GM12891 (cell line): ENCODE measurements around the gene PSMB7.

ENCODE experiments used
- DNase-seq: peaks from one replicate; pipeline ENCODE4 v3.0.0; 2011; ENCODE audit warnings: low spot score; ENCODE audit not compliant: insufficient read length
- FAIRE-seq: peaks from 2 replicates; lab custom pipeline; 2011; peaks lifted over from hg19 to GRCh38; lab: Jason Lieb, UNC
- PAX5 ChIP-seq: IDR thresholded peaks from 2 replicates; pipeline ENCODE4 v1.6.1; 2011; ENCODE audit warnings: low read length, moderate library complexity, mild to moderate bottlenecking; ENCODE audit not compliant: insufficient read depth, severe bottlenecking
- POLR2A ChIP-seq: IDR thresholded peaks from 2 replicates; pipeline ENCODE4 v1.6.1; 2011; ENCODE audit warnings: low read depth, low read length, control low read depth
- POLR2AphosphoS5 ChIP-seq: IDR thresholded peaks from 2 replicates; pipeline ENCODE4 v1.6.1; 2011; ENCODE audit warnings: low read depth, low read length, control low read depth
- POU2F2 ChIP-seq: IDR thresholded peaks from 2 replicates; pipeline ENCODE4 v1.6.1; 2011; ENCODE audit warnings: low read depth, mild to moderate bottlenecking, control low read depth, low read length, moderate library complexity
- SPI1 ChIP-seq: IDR thresholded peaks from 2 replicates; pipeline ENCODE4 v1.6.1; 2011; ENCODE audit warnings: low read depth, low read length, control low read depth
- TAF1 ChIP-seq: IDR thresholded peaks from 2 replicates; pipeline ENCODE4 v1.6.1; 2011; ENCODE audit warnings: low read depth, low read length, control low read depth

Gene PSMB7

GRCh38 chr9:124390794-124391658 lies 24.2 kb downstream of the PSMB7 start:
- TF ChIP-seq POU2F2: no peak
- no peak for TF ChIP-seq SPI1
- TF ChIP-seq POLR2A: no peak
- no peak for TF ChIP-seq POLR2AphosphoS5
- no peak for TF ChIP-seq TAF1
- no peak for TF ChIP-seq PAX5
- DNase-seq: no peak
- FAIRE-seq: no peak

- DNase-seq: no peak
- FAIRE-seq: no peak
- TF ChIP-seq POU2F2 (no peak), POLR2AphosphoS5 (no peak), SPI1 (no peak), PAX5 (no peak), TAF1 (no peak), POLR2A (no peak)
Measured at GRCh38 chr9:124389146-124389939, 25.9 kb downstream of the PSMB7 start.

- TF ChIP-seq POLR2A: no peak
- no peak for TF ChIP-seq TAF1
- no peak for TF ChIP-seq POU2F2
- TF ChIP-seq PAX5: no peak
- no peak for TF ChIP-seq SPI1
- no peak for TF ChIP-seq POLR2AphosphoS5
- FAIRE-seq: no peak
- DNase-seq: no peak
Measured at GRCh38 chr9:124388275-124389048, 26.8 kb downstream of the PSMB7 start.

- DNase-seq (no peak), FAIRE-seq (no peak)
- TF ChIP-seq SPI1: no peak
- no peak for TF ChIP-seq POLR2A
- TF ChIP-seq TAF1: no peak
- no peak for TF ChIP-seq PAX5
- no peak for TF ChIP-seq POLR2AphosphoS5
- TF ChIP-seq POU2F2: no peak
Measured at GRCh38 chr9:124386201-124386600, 29.0 kb downstream of the PSMB7 start.

- TF ChIP-seq SPI1 (no peak), POLR2AphosphoS5 (no peak), PAX5 (no peak), POLR2A (no peak), TAF1 (no peak), POU2F2 (no peak)
- no peak for FAIRE-seq
Measured at GRCh38 chr9:124385623-124386022, 29.6 kb downstream of the PSMB7 start.

GRCh38 chr9:124384846-124385245 lies 30.4 kb downstream of the PSMB7 start:
- FAIRE-seq: no peak
- no peak for DNase-seq
- TF ChIP-seq POU2F2: no peak
- TF ChIP-seq POLR2A: no peak
- no peak for TF ChIP-seq POLR2AphosphoS5
- no peak for TF ChIP-seq TAF1
- TF ChIP-seq SPI1: no peak
- no peak for TF ChIP-seq PAX5

More at GRCh38 chr9:124385623-124386022, 29.6 kb downstream of the PSMB7 start:
- no peak for DNase-seq

- TF ChIP-seq POU2F2 (no peak), PAX5 (no peak), POLR2AphosphoS5 (no peak), POLR2A (no peak), SPI1 (no peak), TAF1 (no peak)
- DNase-seq (no peak), FAIRE-seq (no peak)
Measured at GRCh38 chr9:124384210-124384609, 31.0 kb downstream of the PSMB7 start.

- FAIRE-seq (no peak), DNase-seq (no peak)
- TF ChIP-seq TAF1 (no peak), PAX5 (no peak), SPI1 (no peak), POLR2A (no peak), POU2F2 (no peak), POLR2AphosphoS5 (no peak)
Measured at GRCh38 chr9:124381170-124381945, 33.9 kb downstream of the PSMB7 start.
